GM21737 (cell line): ENCODE data around the gene GABRR3.

Experiments used
- ATAC-seq: cut with Tn5 transposase; IDR thresholded peaks from one replicate; pipeline ENCODE4 v1.9.1; 2021; ENCODE audit warnings: mild to moderate bottlenecking, moderate library complexity; ENCODE audit not compliant: unreplicated experiment

Gene GABRR3

DNA sequence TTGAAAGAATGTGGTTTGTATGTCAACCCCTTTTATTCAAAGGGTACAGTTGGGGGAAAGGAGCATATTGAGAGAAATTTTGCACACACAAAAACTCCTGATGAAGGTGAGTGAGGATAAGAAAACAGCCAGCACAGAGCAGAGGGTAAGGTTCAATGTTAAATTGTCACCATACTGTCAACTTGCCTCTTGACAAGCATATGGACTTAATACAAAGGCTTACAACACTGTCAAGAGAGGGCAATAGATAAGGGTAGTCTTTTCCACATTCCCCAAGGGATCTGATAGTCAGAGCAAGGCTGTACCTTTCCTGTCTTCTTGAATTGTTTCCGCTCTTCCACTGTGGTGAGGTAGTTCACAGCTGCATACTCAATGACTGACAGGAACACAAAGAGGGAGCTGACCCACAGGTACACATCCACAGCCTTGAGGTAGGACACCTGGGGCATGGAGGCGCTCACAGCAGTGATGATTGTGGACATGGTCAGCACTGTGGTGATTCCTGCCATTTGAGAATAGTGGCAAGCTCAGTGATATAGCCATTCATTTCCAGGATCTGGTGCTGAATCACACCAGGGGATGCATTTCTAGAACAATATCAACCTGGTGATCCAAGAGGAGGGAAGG is 42.5 kb downstream of the GABRR3 start:
- no peak for ATAC-seq

DNA sequence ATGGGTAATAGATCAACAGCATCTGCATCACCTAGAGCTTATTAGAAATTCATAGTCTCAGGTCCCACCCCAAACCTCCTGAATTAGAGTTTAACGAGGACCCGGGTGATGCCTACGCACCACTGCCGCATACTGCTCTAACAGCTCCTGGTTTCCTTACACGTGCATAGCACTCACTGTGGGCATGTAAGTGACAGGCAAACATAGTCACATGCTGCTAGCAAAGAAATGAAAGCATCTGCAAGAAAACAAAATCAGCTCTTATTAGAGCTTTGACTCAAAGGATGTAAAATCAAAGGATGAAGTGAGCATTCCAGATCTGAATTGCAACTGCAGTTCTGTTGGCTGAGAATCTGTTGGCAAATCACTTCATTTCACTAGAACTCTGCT is 43.8 kb downstream of the GABRR3 start:
- no peak for ATAC-seq

DNA sequence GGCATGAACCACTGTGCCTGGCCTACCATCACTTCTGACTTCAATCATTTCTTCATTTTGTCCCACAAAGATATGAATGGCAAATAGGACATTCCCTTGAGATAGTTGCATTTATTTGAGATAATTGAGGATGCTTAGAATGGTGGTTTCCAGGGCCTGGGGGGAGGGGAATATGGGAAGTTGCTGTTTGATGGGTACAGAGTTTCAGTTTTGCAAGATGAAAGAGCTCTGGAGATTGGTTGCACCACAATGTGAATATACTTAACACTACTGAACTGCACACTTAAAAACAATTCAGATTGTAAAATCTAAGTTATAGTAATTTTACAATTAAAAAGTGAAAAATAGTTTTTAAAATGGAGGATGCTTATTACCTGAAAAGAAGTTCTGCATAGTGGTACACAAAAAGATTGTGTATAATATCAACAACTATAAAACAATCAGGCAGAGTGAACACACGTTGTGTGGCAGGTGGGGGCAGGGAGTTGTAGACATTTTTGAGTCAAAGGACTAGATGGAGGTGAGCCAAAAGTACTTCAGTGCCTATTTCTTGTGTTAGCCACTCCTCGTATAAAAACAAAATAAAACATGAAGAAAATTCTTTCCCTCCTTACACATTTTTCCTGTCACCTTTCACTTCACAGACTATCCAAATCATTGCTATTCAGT is 44.4 kb downstream of the GABRR3 start:
- no peak for ATAC-seq

- no peak for ATAC-seq
Observed at GRCh38 chr3:97988784-97989568, 46.1 kb downstream of the GABRR3 start.

GRCh38 chr3:97987306-97987705 is 47.8 kb downstream of the GABRR3 start:
- ATAC-seq: no peak

DNA sequence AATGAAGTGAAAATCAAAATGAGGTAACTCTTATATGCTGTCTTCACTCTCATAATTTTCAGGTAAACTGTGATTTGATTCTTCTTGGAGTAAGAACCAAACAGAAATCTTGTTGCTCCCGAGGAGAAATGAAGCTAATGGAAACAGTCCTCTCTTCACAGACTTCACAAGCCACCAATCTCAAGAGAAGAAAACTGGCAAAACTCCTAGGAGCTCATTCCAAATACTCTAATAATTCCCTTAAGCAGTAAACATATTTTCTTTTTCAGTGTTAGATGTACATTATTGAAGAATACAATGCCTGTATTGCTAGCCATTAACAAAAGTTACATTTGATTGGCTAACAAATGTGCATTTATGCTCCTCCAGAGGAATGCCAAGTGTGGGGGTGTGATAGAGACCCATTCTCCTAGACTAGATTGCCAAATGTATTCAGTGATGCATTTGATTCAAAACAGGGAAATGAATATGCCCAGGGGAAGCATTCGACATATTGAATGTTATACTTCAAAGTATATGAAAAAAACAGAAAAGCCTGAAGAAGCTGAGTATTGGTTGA is 51.1 kb downstream of the GABRR3 start:
- no peak for ATAC-seq

GRCh38 chr3:97981886-97982285 is 53.2 kb downstream of the GABRR3 start:
- no peak for ATAC-seq

DNA sequence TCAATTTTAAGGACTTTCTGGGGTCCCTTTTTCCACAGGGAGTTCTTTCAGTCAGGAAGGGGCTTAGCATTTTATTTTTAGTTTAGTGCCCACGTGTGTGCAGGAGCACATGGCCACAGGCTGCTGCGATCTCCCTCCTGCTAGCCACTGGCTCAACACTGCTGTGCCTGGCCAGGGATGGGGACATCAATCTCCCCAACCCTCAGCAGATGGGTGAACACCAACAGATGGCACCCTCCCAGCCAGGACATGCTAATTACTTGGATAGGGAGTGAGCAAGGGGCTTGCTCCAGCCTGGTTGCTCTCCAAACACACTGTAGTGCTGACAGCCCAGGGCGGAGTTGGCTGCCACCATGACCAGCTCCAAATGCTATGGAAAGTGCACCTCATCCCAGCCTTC is 55.5 kb downstream of the GABRR3 start:
- ATAC-seq: no peak

- ATAC-seq: no peak
Observed at GRCh38 chr3:97975466-97975865, 59.6 kb downstream of the GABRR3 start.

DNA sequence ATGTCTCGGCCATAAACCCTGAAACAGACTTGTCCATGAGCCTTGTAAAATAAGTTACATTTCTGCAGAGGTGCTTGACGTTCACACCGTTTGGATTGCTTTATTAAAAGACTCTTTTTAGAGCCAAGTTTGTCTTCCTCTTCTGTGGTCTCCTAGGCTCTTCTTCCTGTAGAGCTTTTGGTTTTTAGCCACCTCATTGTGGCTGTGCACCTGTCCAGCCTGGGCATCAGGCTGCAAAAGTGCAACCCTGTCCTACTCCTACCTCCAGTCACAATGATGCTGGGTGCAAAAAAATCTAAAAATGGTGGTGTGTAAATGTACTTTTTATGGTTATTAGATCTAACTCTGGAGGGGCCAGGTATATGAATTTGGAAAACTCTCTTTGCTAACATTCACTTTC is 60.1 kb downstream of the GABRR3 start:
- no peak for ATAC-seq

DNA sequence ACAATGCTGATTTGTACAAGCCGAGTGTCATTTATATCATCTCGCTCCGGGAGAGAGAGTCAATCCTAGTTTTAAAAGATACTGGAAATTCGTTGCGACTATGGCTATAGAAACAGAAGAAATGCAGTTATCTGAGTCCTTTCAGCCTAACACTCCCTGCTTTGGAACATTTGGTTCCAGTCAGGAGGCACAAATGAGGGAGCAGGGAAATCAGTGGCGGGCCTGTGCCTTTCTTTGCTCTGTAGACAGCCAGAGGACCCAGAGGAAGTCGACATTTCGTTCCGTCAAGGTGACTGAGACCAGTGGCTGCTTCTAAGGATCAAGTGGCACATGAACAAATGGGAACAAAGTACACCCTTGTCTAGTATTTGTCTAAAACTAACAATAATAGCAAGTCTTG is 62.1 kb downstream of the GABRR3 start:
- no peak for ATAC-seq

DNA sequence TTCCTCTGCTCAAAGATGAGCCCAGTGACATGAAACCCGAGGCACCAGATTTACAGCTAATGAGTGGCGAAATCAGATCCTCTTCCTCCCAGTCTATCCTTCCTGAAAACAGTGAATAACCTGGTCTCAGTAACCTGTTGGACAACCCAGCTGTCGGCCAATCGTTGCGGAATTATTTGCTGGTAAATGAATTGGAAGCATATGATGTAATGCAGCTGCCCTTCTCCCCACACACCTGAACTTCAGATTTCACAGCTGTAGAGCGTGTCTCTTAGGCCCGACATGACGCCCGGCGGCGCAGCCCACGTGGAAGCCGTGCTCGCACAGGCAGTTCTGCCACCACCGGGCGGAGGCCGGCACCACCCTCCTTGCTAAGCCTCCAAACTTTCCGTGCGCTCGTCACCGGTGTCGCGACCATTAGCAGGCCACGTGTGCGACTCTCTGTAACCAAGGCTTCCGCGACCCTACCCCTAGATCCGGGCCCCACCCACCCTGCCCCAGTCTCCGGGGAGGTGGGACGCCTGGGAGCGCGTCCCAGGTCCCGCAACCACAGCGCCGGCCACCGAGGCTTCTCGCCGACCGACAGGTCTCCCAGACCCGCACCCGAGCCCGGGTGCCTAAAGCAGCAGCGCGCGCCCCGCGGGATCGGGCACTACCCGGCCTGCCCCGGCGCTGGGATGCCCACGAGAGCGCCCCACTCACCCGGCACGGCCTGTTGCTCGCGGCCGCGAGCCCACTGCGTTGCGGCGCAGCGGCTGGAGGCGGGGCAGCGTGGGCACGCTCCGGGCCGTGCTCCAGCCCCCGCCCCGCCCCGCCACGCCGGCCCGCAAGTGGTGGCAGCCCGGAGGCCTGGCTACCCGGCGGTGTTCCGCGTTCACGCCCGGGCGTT is 63.2 kb downstream of the GABRR3 start, which contains the start of gene RIOX2:
Gene RIOX2, minus strand, starts transcription at position 753 of the 889 bp plus-strand sequence. CDS start 4,838 bp downstream, outside the sequence.
- peak; percentile 86 for ATAC-seq

DNA sequence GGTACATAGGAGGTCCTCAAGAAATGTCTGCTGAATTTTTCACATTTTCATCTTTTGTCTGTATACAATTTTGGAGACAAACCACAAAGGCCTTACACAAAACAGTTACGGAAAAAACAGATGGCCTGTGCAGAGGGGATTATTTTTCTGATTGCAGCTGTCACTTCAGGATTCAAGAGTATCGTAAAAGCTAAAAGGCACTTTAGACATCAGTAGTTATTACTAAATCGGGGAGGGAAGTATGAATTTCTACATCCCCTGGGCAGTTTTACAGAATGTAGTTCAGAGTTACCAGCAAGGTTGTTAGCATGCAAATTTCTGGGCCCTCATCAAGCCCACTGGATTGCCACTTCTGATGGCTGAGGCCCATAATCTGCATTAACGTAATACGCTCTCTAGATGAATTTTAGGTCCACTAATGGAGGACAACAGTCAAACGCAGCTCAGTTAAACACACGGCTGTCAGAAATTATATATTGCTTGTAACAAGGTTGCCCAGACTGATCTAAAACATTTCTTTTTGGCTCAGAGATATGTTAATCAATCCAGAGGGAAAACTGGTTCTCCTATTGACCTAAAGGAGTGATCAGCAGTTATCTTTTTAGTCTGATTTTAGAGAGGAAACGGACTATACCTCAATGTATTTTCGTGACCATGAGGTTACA is 64.0 kb downstream of the GABRR3 start:
- ATAC-seq: no peak

DNA sequence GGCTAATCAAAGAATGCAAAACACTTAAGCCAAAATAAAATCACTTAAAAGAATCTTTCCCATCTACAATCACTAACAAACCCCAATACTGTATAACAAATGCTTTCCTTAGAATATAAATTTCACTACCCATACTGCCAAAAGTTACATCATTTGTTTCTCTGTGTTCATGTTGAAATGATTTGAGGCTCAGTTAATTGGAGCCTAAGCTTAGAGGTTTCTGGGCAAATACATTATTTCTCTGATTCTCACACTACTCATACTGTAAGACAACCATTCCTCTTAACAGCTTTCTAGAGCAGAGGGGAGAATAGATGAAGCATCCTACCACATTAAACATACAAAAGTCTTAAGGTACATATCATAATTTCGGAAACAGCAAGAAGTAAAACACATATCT is 65.0 kb downstream of the GABRR3 start:
- no peak for ATAC-seq

- ATAC-seq: no peak
Observed at GRCh38 chr3:97969541-97969940, 65.6 kb downstream of the GABRR3 start.

GRCh38 chr3:97968376-97968775 is 66.7 kb downstream of the GABRR3 start:
- no peak for ATAC-seq

DNA sequence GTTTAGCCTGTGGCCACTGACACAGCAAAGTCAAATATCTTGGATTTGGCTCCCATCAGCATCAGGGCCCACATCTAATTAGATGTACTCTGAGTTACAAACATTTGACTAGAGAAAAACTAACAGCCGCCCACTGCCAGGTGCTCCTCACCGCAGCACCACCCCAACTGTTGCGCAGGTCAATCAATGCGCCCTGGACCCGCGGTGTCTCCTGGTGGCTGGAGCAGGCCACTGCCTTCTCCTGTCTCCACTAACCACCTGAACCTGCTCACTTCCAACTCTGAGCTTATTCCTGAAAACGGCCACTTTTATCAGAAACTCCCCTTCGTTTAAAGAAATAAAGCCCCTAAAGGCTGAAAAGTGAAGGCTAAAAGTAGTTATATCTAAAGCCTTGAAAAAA is 67.1 kb downstream of the GABRR3 start:
- ATAC-seq: no peak

DNA sequence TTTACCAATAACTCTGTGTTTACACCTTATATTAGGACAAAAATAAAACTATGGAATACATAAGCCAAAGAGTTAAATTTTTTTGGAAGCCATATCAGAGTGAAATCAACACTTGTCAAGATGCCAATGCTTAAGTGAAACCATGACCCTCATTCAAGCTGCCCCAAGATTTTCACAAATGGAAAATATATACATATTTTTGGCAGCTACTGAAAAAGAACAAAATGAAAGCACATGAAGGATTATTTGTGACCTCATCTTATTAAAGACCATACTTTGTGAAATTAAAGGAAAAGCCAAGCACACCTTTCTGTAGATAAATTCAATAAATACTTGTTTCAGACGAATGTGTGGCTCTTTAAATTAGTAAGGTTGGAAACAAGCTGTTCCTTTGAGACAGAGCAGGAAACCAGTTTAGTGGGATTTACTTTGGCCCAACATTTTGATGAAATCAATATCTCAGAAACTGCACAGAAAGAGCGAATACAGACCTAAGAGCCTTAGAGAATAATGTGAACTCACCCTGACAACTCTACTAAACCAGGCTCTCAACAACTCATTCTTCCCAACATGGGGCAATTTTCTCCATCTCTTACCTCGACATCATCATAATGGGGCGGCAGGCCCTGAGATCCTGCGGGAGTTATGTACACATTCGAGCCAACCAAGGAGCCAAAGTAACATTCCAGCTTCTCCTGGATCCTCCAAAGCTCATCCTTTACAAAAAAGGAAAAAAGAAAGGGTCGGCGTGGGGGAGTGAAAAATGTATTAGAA is 73.9 kb downstream of the GABRR3 start:
- ATAC-seq: no peak

GRCh38 chr3:97960551-97960950 is 74.6 kb downstream of the GABRR3 start:
- no peak for ATAC-seq
